ENCODE measurements around the gene HDAC10.

HDAC10 gene

DNA sequence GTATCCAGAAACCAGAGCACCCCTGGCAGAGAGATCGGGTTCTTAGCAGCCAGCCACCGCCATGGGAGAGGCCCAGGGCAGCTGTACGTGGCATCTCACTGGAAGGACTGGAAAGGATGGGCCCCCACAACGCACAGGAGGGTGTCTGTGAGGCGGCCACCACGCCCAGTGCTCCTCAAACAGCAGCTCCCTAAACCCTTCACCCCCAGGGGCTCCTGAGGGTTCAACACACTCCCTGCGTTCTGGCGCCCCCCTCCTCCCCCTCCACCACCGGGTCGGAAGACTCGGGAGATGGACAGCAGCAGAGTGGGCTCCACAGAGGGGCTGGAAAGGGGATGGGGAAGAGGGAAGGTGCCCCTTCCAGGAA is 9.4 kb upstream of the HDAC10 start:
- peak overlapping the region; percentile 51 to 67 for H3K9ac ChIP-seq (ENCODE audit: low read length in 2 of 2)
- peaks cover 20% of the 10 kb centered on the region for H3K4me1 ChIP-seq (ENCODE audit: control insufficient read depth, insufficient read depth, low read length)

GRCh38 chr22:50259302-50259701 is 8.2 kb upstream of the HDAC10 start:
- Histone ChIP-seq H3K27ac (ENCODE audit: low read length) (no peak overlapping the region), H3K27me3 (ENCODE audit: control insufficient read depth in 1 of 2, insufficient read depth in 2 of 2, low read length in 2 of 2) (peaks cover 2 to 13% of the 10 kb centered on the region in 2 donors), H3K4me3 (ENCODE audit: low read length in 2 of 2) (no peak overlapping the region), H3K9me3 (ENCODE audit: control insufficient read depth in 2 of 2, low read length in 2 of 2) (no peaks in the 10 kb centered on the region), H3K4me1 (ENCODE audit: control insufficient read depth, insufficient read depth, low read length) (peaks cover 20% of the 10 kb centered on the region), H3K36me3 (ENCODE audit: control insufficient read depth in 2 of 2, insufficient read depth in 2 of 2, low read length in 2 of 2) (no peaks in the 10 kb centered on the region), H3K9ac (ENCODE audit: low read length in 2 of 2) (no peak overlapping the region)

More for the DNA sequence above, 9.4 kb upstream of the HDAC10 start:
- H3K36me3 ChIP-seq (ENCODE audit: control insufficient read depth in 2 of 2, insufficient read depth in 2 of 2, low read length in 2 of 2) = no peaks in the 10 kb centered on the region
- H3K4me3 ChIP-seq (ENCODE audit: low read length in 2 of 2) = peak overlapping the region; percentile 40 to 69
- H3K27ac ChIP-seq (ENCODE audit: low read length) = peak overlapping the region; percentile 31
- H3K9me3 ChIP-seq (ENCODE audit: control insufficient read depth in 2 of 2, low read length in 2 of 2) = no peaks in the 10 kb centered on the region
- peaks cover 2 to 13% of the 10 kb centered on the region in 2 donors for H3K27me3 ChIP-seq (ENCODE audit: control insufficient read depth in 1 of 2, insufficient read depth in 2 of 2, low read length in 2 of 2)

- Histone ChIP-seq H3K4me1 (ENCODE audit: control insufficient read depth, insufficient read depth, low read length) (peaks cover 20% of the 10 kb centered on the region), H3K27me3 (ENCODE audit: control insufficient read depth in 1 of 2, insufficient read depth in 2 of 2, low read length in 2 of 2) (peaks cover 2 to 13% of the 10 kb centered on the region in 2 donors), H3K27ac (ENCODE audit: low read length) (no peak overlapping the region), H3K9me3 (ENCODE audit: control insufficient read depth in 2 of 2, low read length in 2 of 2) (no peaks in the 10 kb centered on the region), H3K4me3 (ENCODE audit: low read length in 2 of 2) (no peak overlapping the region), H3K36me3 (ENCODE audit: control insufficient read depth in 2 of 2, insufficient read depth in 2 of 2, low read length in 2 of 2) (no peaks in the 10 kb centered on the region), H3K9ac (ENCODE audit: low read length in 2 of 2) (no peak overlapping the region)
These were observed 7.6 kb upstream of the HDAC10 start for GRCh38 chr22:50258361-50259292.

GRCh38 chr22:50257451-50258360 is 6.6 kb upstream of the HDAC10 start:
- Histone ChIP-seq H3K27ac (ENCODE audit: low read length) (no peak overlapping the region), H3K9me3 (ENCODE audit: control insufficient read depth in 2 of 2, low read length in 2 of 2) (no peaks in the 10 kb centered on the region), H3K27me3 (ENCODE audit: control insufficient read depth in 1 of 2, insufficient read depth in 2 of 2, low read length in 2 of 2) (peaks cover 0 to 8% of the 10 kb centered on the region in 2 donors), H3K9ac (ENCODE audit: low read length in 2 of 2) (no peak overlapping the region), H3K4me1 (ENCODE audit: control insufficient read depth, insufficient read depth, low read length) (peaks cover 20% of the 10 kb centered on the region), H3K36me3 (ENCODE audit: control insufficient read depth in 2 of 2, insufficient read depth in 2 of 2, low read length in 2 of 2) (no peaks in the 10 kb centered on the region), H3K4me3 (ENCODE audit: low read length in 2 of 2) (no peak overlapping the region)

- Histone ChIP-seq H3K9ac (ENCODE audit: low read length in 2 of 2) (no peak overlapping the region), H3K4me1 (ENCODE audit: control insufficient read depth, insufficient read depth, low read length) (peaks cover 17% of the 10 kb centered on the region), H3K9me3 (ENCODE audit: control insufficient read depth in 2 of 2, low read length in 2 of 2) (no peaks in the 10 kb centered on the region), H3K27ac (ENCODE audit: low read length) (no peak overlapping the region), H3K36me3 (ENCODE audit: control insufficient read depth in 2 of 2, insufficient read depth in 2 of 2, low read length in 2 of 2) (no peaks in the 10 kb centered on the region), H3K4me3 (ENCODE audit: low read length in 2 of 2) (no peak overlapping the region), H3K27me3 (ENCODE audit: control insufficient read depth in 1 of 2, insufficient read depth in 2 of 2, low read length in 2 of 2) (peaks cover 0 to 2% of the 10 kb centered on the region in 2 donors)
These were observed 6.0 kb upstream of the HDAC10 start for GRCh38 chr22:50257041-50257440.

DNA sequence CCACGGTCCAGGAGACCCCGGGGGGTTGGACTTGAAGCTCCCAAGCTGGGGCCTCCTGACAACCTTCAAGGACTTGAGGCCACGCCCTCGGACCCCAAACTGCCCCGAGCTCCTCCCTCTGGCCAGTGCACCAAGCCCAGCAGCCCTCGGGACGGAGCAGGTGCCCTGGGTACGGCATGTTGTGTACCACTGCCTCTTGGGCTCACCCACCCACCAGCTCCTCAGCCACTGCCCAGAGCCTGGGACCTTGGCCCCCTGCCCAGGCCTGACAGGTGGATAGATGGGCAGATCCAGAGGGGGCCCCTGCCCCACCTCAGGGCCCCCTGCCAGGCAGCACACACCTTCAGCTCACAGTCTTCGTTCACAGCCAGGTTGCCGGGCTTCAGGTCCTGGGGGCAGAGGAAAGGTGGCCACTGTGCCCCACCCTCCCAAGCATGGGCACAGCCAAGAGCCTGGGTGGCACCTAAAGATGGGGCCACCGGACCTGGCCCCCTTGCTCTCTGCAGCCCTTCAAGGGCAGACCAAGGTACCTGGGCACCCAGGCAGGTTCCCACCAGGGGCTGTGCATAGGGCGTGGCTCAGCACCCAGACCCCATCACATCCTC is 5.3 kb upstream of the HDAC10 start:
- Histone ChIP-seq H3K27me3 (ENCODE audit: control insufficient read depth in 1 of 2, insufficient read depth in 2 of 2, low read length in 2 of 2) (no peaks in the 10 kb centered on the region), H3K4me1 (ENCODE audit: control insufficient read depth, insufficient read depth, low read length) (peaks cover 22% of the 10 kb centered on the region), H3K9ac (ENCODE audit: low read length in 2 of 2) (no peak overlapping the region), H3K27ac (ENCODE audit: low read length) (no peak overlapping the region), H3K9me3 (ENCODE audit: control insufficient read depth in 2 of 2, low read length in 2 of 2) (no peaks in the 10 kb centered on the region), H3K4me3 (ENCODE audit: low read length in 2 of 2) (no peak overlapping the region), H3K36me3 (ENCODE audit: control insufficient read depth in 2 of 2, insufficient read depth in 2 of 2, low read length in 2 of 2) (no peaks in the 10 kb centered on the region)

DNA sequence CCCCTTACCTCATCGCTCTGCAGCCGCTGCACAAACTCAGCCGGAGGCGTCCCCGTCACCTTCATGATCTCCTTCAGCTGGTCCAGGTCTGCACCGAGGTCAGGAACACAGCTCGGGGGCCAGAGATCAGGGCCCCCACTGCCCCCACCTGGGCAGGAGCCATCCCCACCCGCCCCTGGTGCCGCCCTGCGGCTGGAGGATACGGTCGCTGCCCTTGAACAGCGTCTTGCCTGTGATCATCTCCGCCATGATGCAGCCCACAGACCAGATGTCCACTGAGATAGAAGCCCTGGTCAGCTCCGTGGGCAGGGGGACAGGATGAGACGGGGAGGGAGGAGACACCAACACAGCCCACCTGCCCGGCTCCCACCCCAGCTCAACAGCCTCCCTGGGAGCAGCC is 4.5 kb upstream of the HDAC10 start:
- no peaks in the 10 kb centered on the region for H3K27me3 ChIP-seq (ENCODE audit: control insufficient read depth in 1 of 2, insufficient read depth in 2 of 2, low read length in 2 of 2)
- no peaks in the 10 kb centered on the region for H3K36me3 ChIP-seq (ENCODE audit: control insufficient read depth in 2 of 2, insufficient read depth in 2 of 2, low read length in 2 of 2)
- no peaks in the 10 kb centered on the region for H3K9me3 ChIP-seq (ENCODE audit: control insufficient read depth in 2 of 2, low read length in 2 of 2)
- no peak overlapping the region for H3K27ac ChIP-seq (ENCODE audit: low read length)
- peaks cover 23% of the 10 kb centered on the region for H3K4me1 ChIP-seq (ENCODE audit: control insufficient read depth, insufficient read depth, low read length)
- no peak overlapping the region for H3K9ac ChIP-seq (ENCODE audit: low read length in 2 of 2)
- no peak overlapping the region for H3K4me3 ChIP-seq (ENCODE audit: low read length in 2 of 2)

- H3K4me1 ChIP-seq (ENCODE audit: control insufficient read depth, insufficient read depth, low read length) = peaks cover 23% of the 10 kb centered on the region
- no peak overlapping the region for H3K9ac ChIP-seq (ENCODE audit: low read length in 2 of 2)
- no peaks in the 10 kb centered on the region for H3K27me3 ChIP-seq (ENCODE audit: control insufficient read depth in 1 of 2, insufficient read depth in 2 of 2, low read length in 2 of 2)
- H3K9me3 ChIP-seq (ENCODE audit: control insufficient read depth in 2 of 2, low read length in 2 of 2) = no peaks in the 10 kb centered on the region
- no peak overlapping the region for H3K4me3 ChIP-seq (ENCODE audit: low read length in 2 of 2)
- no peaks in the 10 kb centered on the region for H3K36me3 ChIP-seq (ENCODE audit: control insufficient read depth in 2 of 2, insufficient read depth in 2 of 2, low read length in 2 of 2)
- no peak overlapping the region for H3K27ac ChIP-seq (ENCODE audit: low read length)
These were observed 4.0 kb upstream of the HDAC10 start for GRCh38 chr22:50255099-50255498.

GRCh38 chr22:50253941-50254340 is 2.9 kb upstream of the HDAC10 start:
- Histone ChIP-seq H3K9ac (ENCODE audit: low read length in 2 of 2) (no peak overlapping the region), H3K4me1 (ENCODE audit: control insufficient read depth, insufficient read depth, low read length) (peaks cover 25% of the 10 kb centered on the region), H3K4me3 (ENCODE audit: low read length in 2 of 2) (no peak overlapping the region), H3K9me3 (ENCODE audit: control insufficient read depth in 2 of 2, low read length in 2 of 2) (no peaks in the 10 kb centered on the region), H3K27ac (ENCODE audit: low read length) (no peak overlapping the region), H3K27me3 (ENCODE audit: control insufficient read depth in 1 of 2, insufficient read depth in 2 of 2, low read length in 2 of 2) (no peaks in the 10 kb centered on the region), H3K36me3 (ENCODE audit: control insufficient read depth in 2 of 2, insufficient read depth in 2 of 2, low read length in 2 of 2) (no peaks in the 10 kb centered on the region)

- Histone ChIP-seq H3K27me3 (ENCODE audit: control insufficient read depth in 1 of 2, insufficient read depth in 2 of 2, low read length in 2 of 2) (no peaks in the 10 kb centered on the region), H3K4me3 (ENCODE audit: low read length in 2 of 2) (no peak overlapping the region), H3K36me3 (ENCODE audit: control insufficient read depth in 2 of 2, insufficient read depth in 2 of 2, low read length in 2 of 2) (no peaks in the 10 kb centered on the region), H3K9ac (ENCODE audit: low read length in 2 of 2) (no peak overlapping the region), H3K9me3 (ENCODE audit: control insufficient read depth in 2 of 2, low read length in 2 of 2) (no peaks in the 10 kb centered on the region), H3K4me1 (ENCODE audit: control insufficient read depth, insufficient read depth, low read length) (peaks cover 25% of the 10 kb centered on the region), H3K27ac (ENCODE audit: low read length) (no peak overlapping the region)
These were observed 2.2 kb upstream of the HDAC10 start for GRCh38 chr22:50253046-50253915.
